Thymus (tissue), 11 donors: ENCODE data around the gene CCDC8. TPM values are rescaled to one million over a fixed set of nuclear protein-coding genes. Genes with fewer than 3 reads are reported as not detected.
A peak's percentile ranks its signal among the peaks of the same experiment; 100 is the strongest.

Experiments
- DNase-seq, 9 donors: peaks; one replicate each; pipeline ENCODE4 v3.0.0-alpha.2; 2013; ENCODE audit warnings: low spot score in 9 of 9, low read depth in 6 of 9, missing footprints in 1 of 9
- H3K27ac ChIP-seq, 2 donors: one replicate each; pipeline ENCODE4 v1.5.1; 2013; ENCODE audit warnings: control low read depth in 1 of 2, low read depth in 1 of 2, low read length in 1 of 2, mild to moderate bottlenecking in 1 of 2, moderate library complexity in 1 of 2
- H3K27me3 ChIP-seq, 2 donors: one replicate each; pipeline ENCODE4 v1.5.1; 2013; ENCODE audit warnings: low read length in 1 of 2; ENCODE audit not compliant: control insufficient read depth in 2 of 2, insufficient read depth in 1 of 2
- H3K36me3 ChIP-seq, 2 donors: one replicate each; pipeline ENCODE4 v1.5.1; 2013; ENCODE audit warnings: low read length in 1 of 2, mild to moderate bottlenecking in 1 of 2, moderate library complexity in 1 of 2; ENCODE audit not compliant: control insufficient read depth in 2 of 2, insufficient read depth in 2 of 2
- H3K4me1 ChIP-seq, 2 donors: one replicate each; pipeline ENCODE4 v1.5.1; 2013; ENCODE audit warnings: low read length in 2 of 2; ENCODE audit not compliant: control insufficient read depth in 2 of 2, insufficient read depth in 2 of 2
- H3K4me3 ChIP-seq, 2 donors: one replicate each; pipeline ENCODE4 v1.5.1; 2013; ENCODE audit warnings: low read length in 2 of 2, control low read depth in 1 of 2, mild to moderate bottlenecking in 1 of 2
- H3K9me3 ChIP-seq, 2 donors: one replicate each; pipeline ENCODE4 v1.5.1; 2013; ENCODE audit warnings: low read length in 1 of 2, mild to moderate bottlenecking in 1 of 2; ENCODE audit not compliant: control insufficient read depth in 2 of 2, insufficient read depth in 1 of 2
- WGBS: extraction: QIAGEN DNeasy Blood & Tissue Kit; methylation state at CpG from one replicate; pipeline ENCODE4 v1.1.7; 2013; 5-methylcytosine and 5-hydroxymethylcytosine counted together
- polyA plus RNA-seq: library from polyadenylated mRNA; stranded (reverse); fragments of 200-250 nt; gene quantifications from one replicate; pipeline ENCODE4 v1.2.3, GENCODE V29; 2013
- total RNA-seq: library from RNA; stranded (reverse); fragments of 120-200 nt; gene quantifications from one replicate; pipeline ENCODE4 v1.2.4, GENCODE V29; 2013
- donor health status: healthy.

CCDC8 gene
- total and polyA plus RNA-seq, 2 donors: 8.6 to 10.3 TPM

- H3K4me1 ChIP-seq: peaks cover 2 to 18% of the 10 kb centered on the region in 2 donors
- no peaks in the 10 kb centered on the region for H3K9me3 ChIP-seq
- peak overlapping the region in 1 of 2 donors; percentile 0 for H3K27ac ChIP-seq
- no peaks in the 10 kb centered on the region for H3K27me3 ChIP-seq
- H3K4me3 ChIP-seq: no peak overlapping the region
- H3K36me3 ChIP-seq: peaks cover 36 to 51% of the 10 kb centered on the region in 2 donors
- no peak for DNase-seq
- WGBS: 96% methylated on average over 11 of the region's 11 CpGs
Observed at GRCh38 chr19:46372901-46373490, 40.4 kb downstream of the CCDC8 start.

GRCh38 chr19:46371371-46371901 is 41.9 kb downstream of the CCDC8 start:
- Histone ChIP-seq H3K4me3 (no peak overlapping the region), H3K36me3 (peaks cover 39 to 52% of the 10 kb centered on the region in 2 donors), H3K27ac (peak overlapping the region in 1 of 2 donors; percentile 47), H3K9me3 (no peaks in the 10 kb centered on the region), H3K4me1 (peaks cover 2 to 18% of the 10 kb centered on the region in 2 donors), H3K27me3 (no peaks in the 10 kb centered on the region)
- WGBS: 73% methylated on average over 10 of the region's 10 CpGs
- DNase-seq: peak in 2 of 9 donors; percentile 26 to 52

GRCh38 chr19:46369817-46370216 is 43.5 kb downstream of the CCDC8 start:
- 92% methylated on average over 7 of the region's 7 CpGs for WGBS
- no peak overlapping the region for H3K27ac ChIP-seq
- H3K4me3 ChIP-seq: no peak overlapping the region
- H3K9me3 ChIP-seq: no peaks in the 10 kb centered on the region
- H3K27me3 ChIP-seq: no peaks in the 10 kb centered on the region
- DNase-seq: no peak
- H3K36me3 ChIP-seq: peaks cover 41 to 47% of the 10 kb centered on the region in 2 donors
- H3K4me1 ChIP-seq: peaks cover 2 to 18% of the 10 kb centered on the region in 2 donors

- WGBS: over 99% methylated on average over 7 of the region's 7 CpGs
- DNase-seq: no peak
- Histone ChIP-seq H3K9me3 (no peaks in the 10 kb centered on the region), H3K27me3 (no peaks in the 10 kb centered on the region), H3K4me3 (no peak overlapping the region), H3K4me1 (peaks cover 2 to 12% of the 10 kb centered on the region in 2 donors), H3K36me3 (peaks cover 46 to 56% of the 10 kb centered on the region in 2 donors), H3K27ac (no peak overlapping the region)
Observed at GRCh38 chr19:46368116-46368515, 45.2 kb downstream of the CCDC8 start.

GRCh38 chr19:46367426-46367825 is 45.9 kb downstream of the CCDC8 start:
- Histone ChIP-seq H3K4me1 (peaks cover 2 to 12% of the 10 kb centered on the region in 2 donors), H3K4me3 (no peak overlapping the region), H3K27me3 (no peaks in the 10 kb centered on the region), H3K27ac (no peak overlapping the region), H3K9me3 (no peaks in the 10 kb centered on the region), H3K36me3 (peaks cover 46 to 53% of the 10 kb centered on the region in 2 donors)
- WGBS: 97% methylated on average over 5 of the region's 5 CpGs
- no peak for DNase-seq

GRCh38 chr19:46366620-46367292 is 46.6 kb downstream of the CCDC8 start:
- Histone ChIP-seq H3K4me1 (peaks cover under 1 to 9% of the 10 kb centered on the region in 2 donors), H3K9me3 (no peaks in the 10 kb centered on the region), H3K27me3 (no peaks in the 10 kb centered on the region), H3K27ac (no peak overlapping the region), H3K36me3 (peaks cover 41 to 53% of the 10 kb centered on the region in 2 donors), H3K4me3 (no peak overlapping the region)
- no peak for DNase-seq
- WGBS: 98% methylated on average over 9 of the region's 9 CpGs

GRCh38 chr19:46365561-46365960 is 47.8 kb downstream of the CCDC8 start:
- 96% methylated on average over 4 of the region's 4 CpGs for WGBS
- Histone ChIP-seq H3K4me1 (peaks cover 0 to 3% of the 10 kb centered on the region in 2 donors), H3K27ac (no peak overlapping the region), H3K27me3 (no peaks in the 10 kb centered on the region), H3K36me3 (peaks cover 35 to 50% of the 10 kb centered on the region in 2 donors), H3K4me3 (no peak overlapping the region), H3K9me3 (no peaks in the 10 kb centered on the region)
- no peak for DNase-seq

GRCh38 chr19:46364359-46364758 is 49.0 kb downstream of the CCDC8 start:
- no peak overlapping the region for H3K4me3 ChIP-seq
- DNase-seq: no peak
- peaks cover 32 to 51% of the 10 kb centered on the region in 2 donors for H3K36me3 ChIP-seq
- 97% methylated on average over 2 of the region's 2 CpGs for WGBS
- no peak overlapping the region for H3K27ac ChIP-seq
- H3K9me3 ChIP-seq: no peaks in the 10 kb centered on the region
- peaks cover 0 to 6% of the 10 kb centered on the region in 2 donors for H3K4me1 ChIP-seq
- no peaks in the 10 kb centered on the region for H3K27me3 ChIP-seq

- H3K27me3 ChIP-seq: no peaks in the 10 kb centered on the region
- no peak overlapping the region for H3K4me3 ChIP-seq
- peak in 8 of 9 donors; percentile 29 to 80 (median 48) for DNase-seq
- WGBS: 2% methylated on average over 2 of the region's 2 CpGs
- peaks cover 20 to 47% of the 10 kb centered on the region in 2 donors for H3K36me3 ChIP-seq
- H3K27ac ChIP-seq: no peak overlapping the region
- peaks cover 0 to 6% of the 10 kb centered on the region in 2 donors for H3K4me1 ChIP-seq
- H3K9me3 ChIP-seq: no peaks in the 10 kb centered on the region
Observed at GRCh38 chr19:46361915-46362314, 51.4 kb downstream of the CCDC8 start.
